HepG2 (cell line): ENCODE measurements around the gene CDA. TPM values are rescaled to one million over a fixed set of nuclear protein-coding genes. Genes with fewer than 3 reads are reported as not detected.

Experiments used
- ATAC-seq: fragments of 200-7000 bp; cut with Tn5 transposase; 3 replicates; pipeline ENCODE4 v1.9.1; 2020; ENCODE audit warnings: mild to moderate bottlenecking, moderate library complexity
- BruUV-seq: library from RNA; stranded (reverse); fragments of 400-500 nt; replicated peaks from 2 replicates; lab custom pipeline; 2021; lab: Mats Ljungman, UMichigan
- CTCF ChIA-PET: fragments of 300-600 bp; formaldehyde crosslinking; extraction: SDS; loops from one replicate; lab custom pipeline; 2021; ENCODE audit warnings: low total read pairs, inconsistent platforms, low intra/inter-chr PET ratio; lab: Yijun Ruan, JAX
- POLR2A ChIA-PET: fragments of 350-600 bp; sonication (Branson Sonifier 250); formaldehyde crosslinking; loops from one replicate; lab custom pipeline; 2020; ENCODE audit warnings: antibody characterized with exemption, inconsistent platforms; lab: Yijun Ruan, JAX
- DNase-seq: peaks from one replicate; pipeline ENCODE4 v3.0.0-alpha.2; 2015; ENCODE audit warnings: low spot score
- FAIRE-seq: peaks from 3 replicates; lab custom pipeline; 2011; peaks lifted over from hg19 to GRCh38; lab: Jason Lieb, UNC
- H2AFZ ChIP-seq: one replicate; pipeline ENCODE4 v1.6.1; 2011; ENCODE audit warnings: low read length, inconsistent platforms
- H3K27ac ChIP-seq: fragments of 300-600 bp; 3 replicates; pipeline ENCODE4 v1.8.0; 2011; ENCODE audit warnings: mixed run types, mild to moderate bottlenecking, mixed read lengths, low read length, inconsistent platforms; ENCODE audit not compliant: insufficient read depth; ENCODE audit errors: extremely low read length
- H3K27me3 ChIP-seq, 2 experiments: fragments of 200-600 bp in 1 of 2; 2 replicates in 1 of 2; 3 replicates in 1 of 2; pipeline versions ENCODE4 v1.6.0 to v1.8.0; 2011; ENCODE audit warnings: low read length in 2 of 2, mild to moderate bottlenecking in 2 of 2, moderate library complexity in 2 of 2, inconsistent platforms in 1 of 2; ENCODE audit not compliant: insufficient read depth in 2 of 2, control insufficient read depth in 1 of 2
- H3K36me3 ChIP-seq, 2 experiments: fragments of 200-600 bp in 1 of 2; replicated peaks in 1 of 2; 2 replicates in 1 of 2; 3 replicates in 1 of 2; pipeline versions ENCODE4 v1.5.1 to v1.8.0; 2011; ENCODE audit warnings: low read length in 2 of 2, inconsistent platforms in 1 of 2; ENCODE audit not compliant: insufficient read depth in 2 of 2, control insufficient read depth in 1 of 2
- H3K4me1 ChIP-seq: 2 replicates; pipeline ENCODE4 v1.5.1; 2012; ENCODE audit warnings: low read length, inconsistent platforms; ENCODE audit not compliant: insufficient read depth
- H3K4me2 ChIP-seq: 2 replicates; pipeline ENCODE4 v1.6.0; 2011; ENCODE audit warnings: low read depth, low read length, inconsistent platforms
- H3K4me3 ChIP-seq, 3 experiments: fragments of 200-600 bp in 1 of 3; sonication (generic), shearing (Covaris generic) in 1 of 3; replicated peaks in 1 of 3; 2 replicates each; pipeline ENCODE4 v1.5.1; 2011 to 2016; ENCODE audit warnings: low read length in 3 of 3, inconsistent platforms in 2 of 3, low read depth in 2 of 3, mild to moderate bottlenecking in 2 of 3, control low read depth in 1 of 3, mixed read lengths in 1 of 3; ENCODE audit not compliant: insufficient read depth in 1 of 3
- H3K79me2 ChIP-seq: one replicate; pipeline ENCODE4 v1.6.1; 2011; ENCODE audit warnings: low read length, inconsistent platforms; ENCODE audit not compliant: insufficient read depth
- H3K9ac ChIP-seq: 2 replicates; pipeline ENCODE4 v1.6.0; 2011; ENCODE audit warnings: mild to moderate bottlenecking, low read depth, low read length, inconsistent platforms; ENCODE audit not compliant: insufficient read depth
- H3K9me3 ChIP-seq: 2 replicates; pipeline ENCODE4 v1.5.1; 2012; ENCODE audit warnings: mild to moderate bottlenecking, low read length
- H4K20me1 ChIP-seq: 2 replicates; pipeline ENCODE4 v1.6.0; 2011; ENCODE audit warnings: inconsistent platforms, mild to moderate bottlenecking, low read length, moderate library complexity; ENCODE audit not compliant: insufficient read depth
- ELF3 ChIP-seq: IDR thresholded peaks from 2 replicates; pipeline ENCODE4 v1.6.1; 2016; ENCODE audit warnings: missing genetic modification reagents, missing compliant biosample characterization
- HMGXB3 ChIP-seq: sonication (generic); formaldehyde crosslinking; IDR thresholded peaks from 2 replicates; pipeline ENCODE4 v1.4.0; 2020; ENCODE audit warnings: missing genetic modification reagents, borderline replicate concordance
- HNRNPK ChIP-seq: fragments of 200-400 bp; formaldehyde crosslinking; IDR thresholded peaks from 2 replicates; pipeline ENCODE4 v1.6.1; 2018; ENCODE audit warnings: low read length, low read depth, moderate library complexity, mild to moderate bottlenecking; ENCODE audit not compliant: poor library complexity, severe bottlenecking
- MAFK ChIP-seq, 2 experiments: IDR thresholded peaks in 1 of 2; conservative IDR thresholded peaks in 1 of 2; 2 replicates each; pipeline ENCODE4 v1.6.1; 2011; ENCODE audit warnings: improper control_type of control experiment in 2 of 2, low read length in 2 of 2
- MIER2 ChIP-seq: IDR thresholded peaks from 2 replicates; pipeline ENCODE4 v1.6.1; 2016; ENCODE audit warnings: missing biosample characterization, missing genetic modification reagents
- NFATC3 ChIP-seq: sonication (generic); formaldehyde crosslinking; IDR thresholded peaks from 2 replicates; pipeline ENCODE4 v1.5.1; 2020; ENCODE audit warnings: mild to moderate bottlenecking, missing genetic modification reagents
- RFX5 ChIP-seq: IDR thresholded peaks from 2 replicates; pipeline ENCODE4 v1.6.1; 2011; ENCODE audit warnings: low read depth, low read length, improper control_type of control experiment
- SYNCRIP ChIP-seq: fragments of 200-400 bp; formaldehyde crosslinking; IDR thresholded peaks from 2 replicates; pipeline ENCODE4 v1.6.1; 2018; ENCODE audit warnings: mild to moderate bottlenecking, low read depth, low read length; ENCODE audit not compliant: insufficient read depth
- WGBS: methylation state at CpG from one replicate; pipeline ENCODE4 v1.1.6; 2017; ENCODE audit warnings: low lambda C conversion rate; 5-methylcytosine and 5-hydroxymethylcytosine counted together
- in situ Hi-C: cut with HindIII; loops from 2 replicates; pipeline ENCODE4 v1.10.0; 2017; ENCODE audit warnings: low pct_unique_long_range_greater_than_20kb; ENCODE audit not compliant: extremely low pct_ligation_motif_present
- intact Hi-C: fragments of 100-400 bp; cut with micrococcal nuclease; formaldehyde crosslinking; loops from one replicate; pipeline ENCODE4 v1.10.0; 2022; ENCODE audit not compliant: unreplicated experiment
- polyA plus RNA-seq, 8 experiments: library from polyadenylated mRNA; depleted of rRNA in 3 of 8; stranded (reverse) in 7 of 8; unstranded in 1 of 8; fragments of >200 nt; fragmentation: Illumina TruSeq in 4 of 8; extraction: Trizol in 4 of 8; gene quantifications; 2 replicates each; pipeline versions ENCODE4 v1.2.1 to v1.2.3, GENCODE V29; 2011 to 2016; ENCODE audit warnings: low read depth in 4 of 8, missing spikeins in 1 of 8, mixed read lengths in 1 of 8; ENCODE audit not compliant: insufficient read depth in 1 of 8
- total RNA-seq, 5 experiments: library from RNA; depleted of rRNA; stranded (reverse); fragments of >200 nt; fragmentation: Illumina TruSeq; extraction: Trizol; gene quantifications; 2 replicates each; pipeline ENCODE4 v1.2.3, GENCODE V29; 2016; ENCODE audit warnings: low read depth in 1 of 5

Gene CDA
- total and polyA plus RNA-seq, 2 of the 13 experiments (the other 11 are each of a cell fraction or from before 2014, with no cell fraction given) = 0.66 to 2.1 TPM

- TF ChIP-seq HMGXB3 (CRISPR knock-in tag) = no peak
- TF ChIP-seq NFATC3 (CRISPR knock-in tag) = no peak
- no peak for TF ChIP-seq MAFK (conservative IDR thresholded peaks at IDR 0.05 in 1 of 2, IDR thresholded peaks at IDR 0.05 in 1 of 2; ENCODE audit: low read length in 2 of 2)
- TF ChIP-seq ELF3 (CRISPR knock-in tag) = no peak
- no peak for TF ChIP-seq SYNCRIP
- no peak for TF ChIP-seq MIER2 (CRISPR knock-in tag)
Observed at GRCh38 chr1:20625176-20626097, 36.5 kb downstream of the CDA start (continued).

- ChIA-PET CTCF (no interaction called here), POLR2A (no interaction called here)
- Histone ChIP-seq H3K4me3 (no peak overlapping the region), H3K9ac (no peak overlapping the region), H3K27me3 (no peaks in the 10 kb centered on the region), H3K79me2 (no peaks in the 10 kb centered on the region), H3K4me1 (no peaks in the 10 kb centered on the region), H3K9me3 (no peaks in the 10 kb centered on the region), H3K4me2 (no peak overlapping the region), H2AFZ (no peak overlapping the region), H4K20me1 (no peaks in the 10 kb centered on the region), H3K36me3 (no peaks in the 10 kb centered on the region), H3K27ac (no peak overlapping the region)
- intact Hi-C loops = no loop called here
- no peak for ATAC-seq
- FAIRE-seq = no peak
- peak; percentile 73 for TF ChIP-seq HNRNPK
- no peak for TF ChIP-seq RFX5
- in situ Hi-C loops = no loop called here
- BruUV-seq = no TSS peak
- no peak for DNase-seq
- WGBS = 2% methylated on average over 1 of the region's 1 CpG
Observed at GRCh38 chr1:20626098-20626427, 37.2 kb downstream of the CDA start.
